H9 (cell line): ENCODE data around the gene SUMO1. TPM values are rescaled to one million over a fixed set of nuclear protein-coding genes. Genes with fewer than 3 reads are reported as not detected.
"Not testable (repeated sequence)": the region's sequence is repeated elsewhere in the genome, so short reads cannot be mapped to it uniquely, and the experiment has no call there.

Experiments used
- DNase-seq: peaks from one replicate; pipeline ENCODE4 v3.0.0-alpha.2; 2017
- H2AFZ ChIP-seq: one replicate; pipeline ENCODE4 v1.6.1; 2013; ENCODE audit warnings: mild to moderate bottlenecking, low read length, control low read depth, moderate library complexity
- H2AK5ac ChIP-seq: 2 replicates; pipeline ENCODE4 v1.6.1; 2013; ENCODE audit warnings: low read length, control low read depth, mixed read lengths; ENCODE audit not compliant: insufficient read length
- H2BK120ac ChIP-seq: one replicate; pipeline ENCODE4 v1.6.1; 2013; ENCODE audit warnings: low read depth, mild to moderate bottlenecking, low read length, control low read depth, inconsistent platforms; ENCODE audit not compliant: poor library complexity, severe bottlenecking
- H2BK12ac ChIP-seq: 2 replicates; pipeline ENCODE4 v1.6.1; 2013; ENCODE audit warnings: low read length, control low read depth, mixed read lengths, low read depth; ENCODE audit not compliant: insufficient read length
- H2BK15ac ChIP-seq: 2 replicates; pipeline ENCODE4 v1.6.1; 2013; ENCODE audit warnings: low read depth, low read length, control low read depth
- H2BK20ac ChIP-seq: one replicate; pipeline ENCODE4 v1.6.1; 2013; ENCODE audit warnings: low read depth, mild to moderate bottlenecking, low read length, control low read depth, inconsistent platforms; ENCODE audit not compliant: poor library complexity, severe bottlenecking
- H2BK5ac ChIP-seq: 2 replicates; pipeline ENCODE4 v1.6.1; 2013; ENCODE audit warnings: low read length, control low read depth, mixed read lengths; ENCODE audit not compliant: insufficient read length
- H3K14ac ChIP-seq: 2 replicates; pipeline ENCODE4 v1.6.1; 2013; ENCODE audit warnings: low read length, control low read depth; ENCODE audit not compliant: insufficient read depth
- H3K18ac ChIP-seq: 2 replicates; pipeline ENCODE4 v1.6.1; 2013; ENCODE audit warnings: low read depth, mild to moderate bottlenecking, mixed read lengths, low read length, control low read depth; ENCODE audit not compliant: insufficient read length
- H3K23ac ChIP-seq: 2 replicates; pipeline ENCODE4 v1.6.1; 2013; ENCODE audit warnings: low read length, control low read depth, mixed read lengths, low read depth; ENCODE audit not compliant: insufficient read length
- H3K23me2 ChIP-seq: 2 replicates; pipeline ENCODE4 v1.6.1; 2013; ENCODE audit warnings: low read depth, mild to moderate bottlenecking, mixed read lengths, low read length, control low read depth; ENCODE audit not compliant: insufficient read length, poor library complexity, severe bottlenecking
- H3K27ac ChIP-seq: 2 replicates; pipeline ENCODE4 v1.5.1; 2013; ENCODE audit warnings: low read length, control low read depth, mixed read lengths, low read depth; ENCODE audit not compliant: insufficient read length
- H3K27me3 ChIP-seq: 2 replicates; pipeline ENCODE4 v1.6.1; 2013; ENCODE audit warnings: low read length, control low read depth, inconsistent platforms; ENCODE audit not compliant: insufficient read depth
- H3K4ac ChIP-seq: 2 replicates; pipeline ENCODE4 v1.6.1; 2013; ENCODE audit warnings: low read depth, mild to moderate bottlenecking, control low read depth, inconsistent platforms, low read length, moderate library complexity
- H3K4me1 ChIP-seq: 2 replicates; pipeline ENCODE4 v1.6.1; 2013; ENCODE audit warnings: low read length, control low read depth, inconsistent platforms; ENCODE audit not compliant: insufficient read depth
- H3K4me2 ChIP-seq: 2 replicates; pipeline ENCODE4 v1.6.1; 2013; ENCODE audit warnings: low read length, control low read depth, mixed read lengths; ENCODE audit not compliant: insufficient read length, insufficient read depth
- H3K56ac ChIP-seq: 2 replicates; pipeline ENCODE4 v1.6.1; 2013; ENCODE audit warnings: low read depth, mild to moderate bottlenecking, mixed read lengths, low read length, control low read depth; ENCODE audit not compliant: insufficient read length
- H3K79me1 ChIP-seq: 2 replicates; pipeline ENCODE4 v1.6.1; 2013; ENCODE audit warnings: low read depth, mild to moderate bottlenecking, moderate library complexity, low read length, control low read depth, inconsistent platforms; ENCODE audit not compliant: insufficient read depth, poor library complexity, severe bottlenecking
- H3K79me2 ChIP-seq: 2 replicates; pipeline ENCODE4 v1.6.1; 2013; ENCODE audit warnings: low read length, control low read depth, inconsistent platforms; ENCODE audit not compliant: insufficient read depth
- H3K9ac ChIP-seq: 2 replicates; pipeline ENCODE4 v1.6.1; 2013; ENCODE audit warnings: low read length, control low read depth, mixed read lengths; ENCODE audit not compliant: insufficient read length; ENCODE audit errors: extremely low read depth
- H3K9me3 ChIP-seq: one replicate; pipeline ENCODE4 v1.6.1; 2013; ENCODE audit warnings: low read depth, low read length, inconsistent platforms; ENCODE audit not compliant: control insufficient read depth
- H3T11ph ChIP-seq: one replicate; pipeline ENCODE4 v1.6.1; 2013; ENCODE audit warnings: mild to moderate bottlenecking, low read length, control low read depth, inconsistent platforms
- H4K20me1 ChIP-seq: one replicate; pipeline ENCODE4 v1.6.1; 2013; ENCODE audit not compliant: control insufficient read depth, insufficient read length, insufficient read depth
- H4K5ac ChIP-seq: 2 replicates; pipeline ENCODE4 v1.6.1; 2013; ENCODE audit warnings: low read depth, mild to moderate bottlenecking, mixed read lengths, low read length, control low read depth; ENCODE audit not compliant: insufficient read length
- H4K8ac ChIP-seq: replicated peaks from 2 replicates; pipeline ENCODE4 v1.6.1; 2013; ENCODE audit warnings: low read length, control low read depth, mixed read lengths, low read depth; ENCODE audit not compliant: insufficient read length
- H4K91ac ChIP-seq: 2 replicates; pipeline ENCODE4 v1.6.1; 2013; ENCODE audit warnings: low read depth, mild to moderate bottlenecking, moderate library complexity, mixed read lengths, low read length, control low read depth; ENCODE audit not compliant: insufficient read length
- H3K27ac Mint-ChIP-seq, 3 experiments: 2 replicates in 2 of 3; 3 replicates in 1 of 3; pipeline ENCODE4 v1.8.0; 2020 to 2021; ENCODE audit warnings: mixed read lengths in 3 of 3, mild to moderate bottlenecking in 1 of 3, moderate library complexity in 1 of 3
- H3K27me3 Mint-ChIP-seq: 2 replicates; pipeline ENCODE4 v1.8.0; 2021; ENCODE audit warnings: low read depth, mild to moderate bottlenecking, moderate library complexity, mixed read lengths
- H3K36me3 Mint-ChIP-seq, 3 experiments: 2 replicates in 2 of 3; 3 replicates in 1 of 3; pipeline ENCODE4 v1.8.0; 2020 to 2021; ENCODE audit warnings: low read depth in 3 of 3, mixed read lengths in 3 of 3; ENCODE audit not compliant: insufficient read depth in 1 of 3
- H3K4me1 Mint-ChIP-seq, 2 experiments: 2 replicates each; pipeline ENCODE4 v1.8.0; 2020; ENCODE audit warnings: mixed read lengths in 2 of 2
- H3K4me3 Mint-ChIP-seq, 2 experiments: 2 replicates in 1 of 2; 3 replicates in 1 of 2; pipeline ENCODE4 v1.8.0; 2020 to 2021; ENCODE audit warnings: mild to moderate bottlenecking in 2 of 2, mixed read lengths in 2 of 2, moderate library complexity in 1 of 2
- H3K9me3 Mint-ChIP-seq, 2 experiments: 2 replicates in 1 of 2; 3 replicates in 1 of 2; pipeline ENCODE4 v1.8.0; 2020; ENCODE audit warnings: mild to moderate bottlenecking in 2 of 2, mixed read lengths in 2 of 2, moderate library complexity in 1 of 2
- WGBS: extraction: QIAGEN DNeasy Blood & Tissue Kit; methylation state at CpG from one replicate; pipeline ENCODE4 v1.1.7; 2013; ENCODE audit warnings: missing lambda C conversion rate, low lambda C conversion rate, mixed read lengths; ENCODE audit not compliant: insufficient read length; ENCODE audit errors: extremely low coverage; 5-methylcytosine and 5-hydroxymethylcytosine counted together
- total RNA-seq: library from RNA; stranded (reverse); gene quantifications from 2 replicates; pipeline ENCODE4 v1.2.1, GENCODE V29; 2021
- TF ChIP-seq, protein P1 (sequence below): fragments of 200-600 bp; sonication (generic); conservative IDR thresholded peaks from 3 replicates; pipeline ENCODE4 v1.8.0; 2021; ENCODE audit warnings: antibody characterized with exemption, mild to moderate bottlenecking

Gene SUMO1
- total RNA-seq, 1 experiment from 2014 or later, result 206 TPM

DNA sequence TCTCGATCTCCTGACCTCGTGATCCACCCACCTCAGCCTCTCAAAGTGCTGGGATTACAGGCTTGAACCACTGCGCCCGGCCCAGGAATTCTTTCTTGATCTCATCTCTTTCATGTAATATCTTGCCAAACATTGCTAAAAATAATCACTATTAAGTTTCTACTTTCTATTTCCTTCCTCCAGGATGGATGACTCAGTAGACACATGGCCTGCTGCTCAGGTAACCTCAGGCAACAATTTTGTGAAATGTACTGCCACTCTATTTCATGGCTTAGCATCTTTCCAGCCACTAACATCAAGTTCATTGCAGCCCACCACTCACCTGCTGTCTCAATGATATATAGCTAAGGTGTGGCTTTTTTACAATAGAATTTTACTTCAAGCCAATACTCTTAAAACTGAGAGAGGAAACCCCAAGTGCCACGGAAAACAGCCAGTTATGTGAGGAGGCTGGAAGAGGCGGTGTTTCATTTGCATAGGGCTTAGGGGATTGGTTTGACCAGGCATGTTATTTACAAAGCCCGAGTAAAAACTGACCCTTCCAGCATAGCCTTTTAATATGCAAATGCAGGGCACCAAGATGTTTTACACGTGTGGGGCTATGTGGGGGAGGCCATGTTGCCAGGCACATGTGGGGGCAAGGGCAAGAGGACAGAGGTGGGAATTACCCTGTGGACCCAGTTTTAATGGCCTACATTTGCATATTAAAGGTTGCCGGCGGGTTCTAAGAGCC lies 11.3 kb upstream of the SUMO1 start:
- Histone ChIP-seq H3K9me3 (no peaks in the 10 kb centered on the region), H2BK12ac (peak overlapping the region; percentile 63), H2BK5ac (no peak overlapping the region), H4K5ac (peak overlapping the region; percentile 49), H4K8ac (no peak overlapping the region), H2BK120ac (peak overlapping the region; percentile 80), H3K56ac (no peak overlapping the region), H2AFZ (peak overlapping the region; percentile 27), H3K79me1 (no peaks in the 10 kb centered on the region), H3K18ac (peak overlapping the region; percentile 82), H3K4me1 (peaks cover 3% of the 10 kb centered on the region; the same call in 1 of the 2 replicates), H3K4me2 (peak overlapping the region; percentile 38), H3K4ac (no peak overlapping the region; the same call in 1 of the 2 replicates), H2AK5ac (no peak overlapping the region), H2BK15ac (no peak overlapping the region), H3K27me3 (no peaks in the 10 kb centered on the region; the same call in 1 of the 2 replicates), H4K20me1 (no peaks in the 10 kb centered on the region), H3T11ph (no peak overlapping the region), H3K27ac (peak overlapping the region; percentile 94), H2BK20ac (no peak overlapping the region), H3K14ac (no peak overlapping the region; the same call in 1 of the 2 replicates), H4K91ac (no peak overlapping the region), H3K23ac (no peak overlapping the region), H3K23me2 (no peaks in the 10 kb centered on the region), H3K79me2 (no peaks in the 10 kb centered on the region), H3K9ac (no peak overlapping the region)
- H3K9me3 Mint-ChIP-seq, result no peaks in the 10 kb centered on the region; a peak in 3 of 5 replicates
- peaks cover 0 to 5% (median 0%) of the 10 kb centered on the region in 3 experiments; a peak in 2 of 7 replicates for H3K36me3 Mint-ChIP-seq
- peaks cover 2% of the 10 kb centered on the region for H3K27me3 Mint-ChIP-seq
- peak overlapping the region; percentile 82 to 93 (median 88) for H3K27ac Mint-ChIP-seq
- no CpG with 5 or more reads among the region's 10 CpGs for WGBS
- TF ChIP-seq, protein P1, sequence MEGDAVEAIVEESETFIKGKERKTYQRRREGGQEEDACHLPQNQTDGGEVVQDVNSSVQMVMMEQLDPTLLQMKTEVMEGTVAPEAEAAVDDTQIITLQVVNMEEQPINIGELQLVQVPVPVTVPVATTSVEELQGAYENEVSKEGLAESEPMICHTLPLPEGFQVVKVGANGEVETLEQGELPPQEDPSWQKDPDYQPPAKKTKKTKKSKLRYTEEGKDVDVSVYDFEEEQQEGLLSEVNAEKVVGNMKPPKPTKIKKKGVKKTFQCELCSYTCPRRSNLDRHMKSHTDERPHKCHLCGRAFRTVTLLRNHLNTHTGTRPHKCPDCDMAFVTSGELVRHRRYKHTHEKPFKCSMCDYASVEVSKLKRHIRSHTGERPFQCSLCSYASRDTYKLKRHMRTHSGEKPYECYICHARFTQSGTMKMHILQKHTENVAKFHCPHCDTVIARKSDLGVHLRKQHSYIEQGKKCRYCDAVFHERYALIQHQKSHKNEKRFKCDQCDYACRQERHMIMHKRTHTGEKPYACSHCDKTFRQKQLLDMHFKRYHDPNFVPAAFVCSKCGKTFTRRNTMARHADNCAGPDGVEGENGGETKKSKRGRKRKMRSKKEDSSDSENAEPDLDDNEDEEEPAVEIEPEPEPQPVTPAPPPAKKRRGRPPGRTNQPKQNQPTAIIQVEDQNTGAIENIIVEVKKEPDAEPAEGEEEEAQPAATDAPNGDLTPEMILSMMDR, result no peak
- DNase-seq, result peak; percentile 95
- H3K4me1 Mint-ChIP-seq, result peaks cover 16 to 18% of the 10 kb centered on the region in 2 experiments
- H3K4me3 Mint-ChIP-seq, result peak overlapping the region; percentile 46 to 64

DNA sequence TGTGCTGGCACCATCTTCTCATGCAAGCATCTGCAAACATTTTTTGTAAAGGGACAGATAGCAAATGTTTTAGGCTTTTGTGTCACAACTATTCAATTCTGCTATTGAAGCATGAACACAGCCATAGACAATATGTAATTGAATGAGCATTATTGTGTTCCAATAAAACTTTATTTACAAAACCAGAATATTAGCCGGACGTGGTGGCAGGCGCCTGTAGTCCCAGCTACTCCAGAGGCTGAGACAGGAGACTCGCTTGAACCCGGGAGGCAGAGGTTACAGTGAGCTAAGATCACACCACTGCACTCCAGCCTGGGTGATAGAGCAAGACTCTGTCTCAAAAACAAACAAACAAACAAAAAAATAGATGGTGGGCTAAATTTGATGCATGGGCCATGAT lies 9.3 kb upstream of the SUMO1 start:
- H3K9me3 Mint-ChIP-seq, H4K20me1 ChIP-seq, H3K27ac Mint-ChIP-seq, H2BK12ac ChIP-seq, H3T11ph ChIP-seq, H2AK5ac ChIP-seq, H3K9ac ChIP-seq, H3K4me2 ChIP-seq, H3K18ac ChIP-seq, H3K4ac ChIP-seq, H3K27me3 Mint-ChIP-seq, H3K79me2 ChIP-seq, H2BK15ac ChIP-seq, H3K9me3 ChIP-seq, H3K14ac ChIP-seq, H2BK20ac ChIP-seq, H3K27ac ChIP-seq, H3K23ac ChIP-seq, H4K8ac ChIP-seq, DNase-seq, H4K91ac ChIP-seq, H2BK5ac ChIP-seq, H2AFZ ChIP-seq, H3K23me2 ChIP-seq, H3K4me3 Mint-ChIP-seq, H4K5ac ChIP-seq, H2BK120ac ChIP-seq, H3K56ac ChIP-seq, H3K36me3 Mint-ChIP-seq, H3K4me1 ChIP-seq, H3K27me3 ChIP-seq, H3K79me1 ChIP-seq: not testable (repeated sequence)
- WGBS, result no CpG with 5 or more reads among the region's 5 CpGs
- peaks cover 16 to 18% of the 10 kb centered on the region in 2 experiments for H3K4me1 Mint-ChIP-seq
